Measurements from ENCODE around the gene PIN1. TPM values are rescaled to one million over a fixed set of nuclear protein-coding genes. Genes with fewer than 3 reads are reported as not detected.

Gene PIN1
- total RNA-seq, 1 donor from 2014 or later = 69.9 TPM

DNA sequence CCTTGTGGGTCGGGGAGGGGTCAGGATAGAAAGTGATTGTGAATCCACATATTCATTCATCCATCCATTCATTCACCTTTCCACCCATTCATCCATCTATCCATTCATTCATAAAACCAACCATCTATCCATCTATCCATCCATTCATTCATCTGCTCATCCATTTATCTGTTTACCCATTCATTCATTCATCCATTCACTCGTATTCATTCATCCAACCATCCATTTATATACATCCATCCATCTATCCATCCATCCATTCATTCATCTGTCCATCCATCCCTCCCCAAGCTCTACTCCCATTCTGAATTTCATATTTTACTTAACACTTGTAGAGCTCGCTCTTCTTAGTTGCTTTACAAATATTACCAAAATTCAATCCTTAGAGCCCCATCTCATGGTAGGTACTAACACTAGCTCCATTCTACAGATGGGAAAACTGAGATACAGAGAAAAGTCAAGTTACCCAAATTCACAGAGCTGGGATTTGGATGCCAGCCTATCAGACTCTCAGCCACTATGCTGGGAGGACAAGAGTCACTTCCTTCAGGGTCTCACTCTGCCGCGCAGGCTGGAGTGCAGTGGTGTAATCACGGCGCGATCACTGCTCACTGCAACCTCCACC, 37.6 kb downstream of the PIN1 start:
- no peak for DNase-seq (ENCODE audit: low spot score)
- Mint-ChIP-seq H3K4me3 (ENCODE audit: unreplicated experiment) (no peak overlapping the region), H3K36me3 (ENCODE audit: low read depth, unreplicated experiment) (no peaks in the 10 kb centered on the region), H3K4me1 (ENCODE audit: unreplicated experiment) (no peaks in the 10 kb centered on the region), H3K9me3 (ENCODE audit: unreplicated experiment) (no peaks in the 10 kb centered on the region), H3K27ac (ENCODE audit: unreplicated experiment) (peak overlapping the region; percentile 24), H3K27me3 (ENCODE audit: unreplicated experiment) (peaks cover 2% of the 10 kb centered on the region)
- TF ChIP-seq, protein P1, sequence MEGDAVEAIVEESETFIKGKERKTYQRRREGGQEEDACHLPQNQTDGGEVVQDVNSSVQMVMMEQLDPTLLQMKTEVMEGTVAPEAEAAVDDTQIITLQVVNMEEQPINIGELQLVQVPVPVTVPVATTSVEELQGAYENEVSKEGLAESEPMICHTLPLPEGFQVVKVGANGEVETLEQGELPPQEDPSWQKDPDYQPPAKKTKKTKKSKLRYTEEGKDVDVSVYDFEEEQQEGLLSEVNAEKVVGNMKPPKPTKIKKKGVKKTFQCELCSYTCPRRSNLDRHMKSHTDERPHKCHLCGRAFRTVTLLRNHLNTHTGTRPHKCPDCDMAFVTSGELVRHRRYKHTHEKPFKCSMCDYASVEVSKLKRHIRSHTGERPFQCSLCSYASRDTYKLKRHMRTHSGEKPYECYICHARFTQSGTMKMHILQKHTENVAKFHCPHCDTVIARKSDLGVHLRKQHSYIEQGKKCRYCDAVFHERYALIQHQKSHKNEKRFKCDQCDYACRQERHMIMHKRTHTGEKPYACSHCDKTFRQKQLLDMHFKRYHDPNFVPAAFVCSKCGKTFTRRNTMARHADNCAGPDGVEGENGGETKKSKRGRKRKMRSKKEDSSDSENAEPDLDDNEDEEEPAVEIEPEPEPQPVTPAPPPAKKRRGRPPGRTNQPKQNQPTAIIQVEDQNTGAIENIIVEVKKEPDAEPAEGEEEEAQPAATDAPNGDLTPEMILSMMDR (IDR thresholded peaks at IDR 0.05; ENCODE audit: unreplicated experiment) = no peak

DNA sequence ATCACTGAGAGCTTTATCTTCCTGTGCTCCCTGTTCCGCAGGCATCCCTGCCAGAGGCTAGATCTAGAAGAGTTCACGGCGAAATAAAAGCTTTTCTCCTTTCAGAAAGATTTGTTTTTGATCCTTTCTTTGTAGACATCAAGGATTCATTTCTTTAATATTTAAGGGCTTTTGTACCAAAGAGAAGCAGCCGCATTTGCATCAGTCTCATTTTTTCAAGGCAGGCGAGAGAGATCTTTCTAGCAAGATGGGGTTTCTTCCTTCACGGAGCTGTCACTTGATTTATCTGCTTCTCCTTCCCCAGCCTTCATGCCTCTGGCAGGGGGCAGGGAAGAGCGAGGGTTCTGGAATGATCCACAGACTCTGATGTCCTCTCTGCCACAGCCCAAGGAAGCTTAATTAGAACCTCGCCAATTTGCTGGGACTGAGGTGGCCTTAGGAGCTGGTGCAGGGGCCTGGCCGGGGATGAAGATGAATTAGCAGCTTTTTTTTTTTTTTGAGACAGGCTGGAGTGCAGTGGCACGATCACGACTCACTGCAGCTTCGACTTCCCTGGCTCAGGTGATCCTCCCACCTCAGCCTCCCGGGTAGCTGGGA, 40.0 kb downstream of the PIN1 start:
- H3K9me3 Mint-ChIP-seq (ENCODE audit: unreplicated experiment) = no peaks in the 10 kb centered on the region
- peaks cover 9% of the 10 kb centered on the region for H3K4me1 Mint-ChIP-seq (ENCODE audit: unreplicated experiment)
- TF ChIP-seq, protein P1 (IDR thresholded peaks at IDR 0.05; ENCODE audit: unreplicated experiment) = no peak
- H3K4me3 Mint-ChIP-seq (ENCODE audit: unreplicated experiment) = no peak overlapping the region
- H3K27ac Mint-ChIP-seq (ENCODE audit: unreplicated experiment) = no peak overlapping the region
- no peaks in the 10 kb centered on the region for H3K36me3 Mint-ChIP-seq (ENCODE audit: low read depth, unreplicated experiment)
- no peak for DNase-seq (ENCODE audit: low spot score)
- H3K27me3 Mint-ChIP-seq (ENCODE audit: unreplicated experiment) = peaks cover 2% of the 10 kb centered on the region

DNA sequence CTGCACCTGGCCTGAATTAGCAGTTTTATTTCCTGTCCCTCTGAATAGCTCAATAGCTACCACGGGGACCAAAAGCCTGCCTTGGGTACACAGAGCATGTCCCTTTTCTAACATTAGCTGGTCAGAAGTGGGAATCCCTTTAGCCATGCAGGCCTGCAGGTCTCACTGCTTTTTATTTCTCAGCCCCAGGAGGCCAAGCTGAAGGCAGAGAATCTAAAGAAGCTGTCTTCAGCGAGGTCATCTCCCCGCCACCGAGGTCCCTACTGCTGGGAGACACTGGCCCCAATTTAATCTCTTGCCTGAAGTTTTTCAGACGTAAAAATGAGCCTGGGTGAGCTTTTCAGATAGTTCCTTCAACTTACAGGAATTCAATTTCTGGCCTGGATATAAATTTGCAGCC, 40.7 kb downstream of the PIN1 start:
- H3K36me3 Mint-ChIP-seq (ENCODE audit: low read depth, unreplicated experiment) = no peaks in the 10 kb centered on the region
- H3K27me3 Mint-ChIP-seq (ENCODE audit: unreplicated experiment) = peaks cover 2% of the 10 kb centered on the region
- H3K4me1 Mint-ChIP-seq (ENCODE audit: unreplicated experiment) = peaks cover 9% of the 10 kb centered on the region
- H3K27ac Mint-ChIP-seq (ENCODE audit: unreplicated experiment) = no peak overlapping the region
- TF ChIP-seq, protein P1 (IDR thresholded peaks at IDR 0.05; ENCODE audit: unreplicated experiment) = no peak
- no peak for DNase-seq (ENCODE audit: low spot score)
- H3K9me3 Mint-ChIP-seq (ENCODE audit: unreplicated experiment) = no peaks in the 10 kb centered on the region
- H3K4me3 Mint-ChIP-seq (ENCODE audit: unreplicated experiment) = no peak overlapping the region

DNA sequence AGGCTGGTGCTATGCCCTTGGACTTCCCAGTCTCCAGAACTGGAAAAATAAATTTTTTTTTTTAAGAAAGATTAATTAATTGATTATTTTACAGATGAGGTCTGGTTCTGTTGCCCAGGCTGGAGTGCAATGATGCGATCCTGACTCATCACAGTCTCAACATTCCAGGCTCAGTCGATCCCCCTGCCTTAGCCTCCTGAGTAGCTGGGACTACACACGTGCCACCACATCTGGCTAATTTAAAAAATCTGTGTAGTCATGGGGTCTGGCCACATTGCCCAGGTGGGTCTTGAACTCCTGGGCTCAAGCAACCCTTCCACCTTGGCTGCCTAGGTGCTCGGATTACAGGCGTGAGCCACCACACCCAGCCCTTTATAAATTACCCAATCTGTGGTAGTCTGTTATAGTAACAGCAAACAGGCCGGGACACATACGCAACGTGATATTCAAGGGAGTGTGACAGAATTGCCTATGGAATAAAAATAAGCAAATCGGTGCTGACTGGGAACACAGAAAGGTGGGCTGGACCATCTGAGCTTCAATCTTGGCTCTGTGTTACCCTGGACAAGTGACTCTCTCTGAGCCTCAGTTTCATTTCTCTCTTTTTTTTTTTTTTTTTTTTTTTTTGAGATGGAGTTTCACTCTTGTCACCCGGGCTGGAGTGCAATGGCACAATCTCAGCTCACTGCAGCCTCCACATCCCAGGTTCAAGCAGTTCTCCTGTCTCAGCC, 42.8 kb downstream of the PIN1 start:
- no peak overlapping the region for H3K4me3 Mint-ChIP-seq (ENCODE audit: unreplicated experiment)
- H3K27ac Mint-ChIP-seq (ENCODE audit: unreplicated experiment) = no peak overlapping the region
- H3K27me3 Mint-ChIP-seq (ENCODE audit: unreplicated experiment) = no peaks in the 10 kb centered on the region
- H3K9me3 Mint-ChIP-seq (ENCODE audit: unreplicated experiment) = no peaks in the 10 kb centered on the region
- H3K36me3 Mint-ChIP-seq (ENCODE audit: low read depth, unreplicated experiment) = no peaks in the 10 kb centered on the region
- TF ChIP-seq, protein P1 (IDR thresholded peaks at IDR 0.05; ENCODE audit: unreplicated experiment) = no peak
- no peak for DNase-seq (ENCODE audit: low spot score)
- H3K4me1 Mint-ChIP-seq (ENCODE audit: unreplicated experiment) = peaks cover 9% of the 10 kb centered on the region
